SU-DHL-6 (cell line): ENCODE measurements around the gene PTPN14.

Experiments
- H2AFZ ChIP-seq: fragments of 200-600 bp; sonication (generic); 2 replicates; pipeline ENCODE4 v1.6.1; 2014; ENCODE audit warnings: low read depth, mild to moderate bottlenecking, moderate library complexity, mixed read lengths, antibody characterized with exemption, low read length; ENCODE audit not compliant: severe bottlenecking
- H3F3A ChIP-seq: fragments of 200-600 bp; shearing (Covaris generic); 2 replicates; pipeline ENCODE4 v1.6.0; 2016; ENCODE audit warnings: antibody characterized with exemption, mild to moderate bottlenecking; ENCODE audit not compliant: insufficient read depth
- H3K27ac ChIP-seq: fragments of 200-600 bp; sonication (generic); 2 replicates; pipeline ENCODE4 v1.5.1; 2016; ENCODE audit warnings: low read depth, mild to moderate bottlenecking, low read length, moderate library complexity, mixed read lengths
- H3K27me3 ChIP-seq: fragments of 200-600 bp; sonication (generic), shearing (Covaris generic); 2 replicates; pipeline ENCODE4 v1.6.0; 2014; ENCODE audit warnings: mild to moderate bottlenecking, low read length
- H3K36me3 ChIP-seq: fragments of 200-600 bp; sonication (generic); 2 replicates; pipeline ENCODE4 v1.6.1; 2014; ENCODE audit warnings: mild to moderate bottlenecking, low read length, mixed read lengths
- H3K4me2 ChIP-seq: fragments of 300-600, 200-600 bp; shearing (Covaris generic), sonication (generic); 2 replicates; pipeline ENCODE4 v1.6.0; 2014; ENCODE audit warnings: low read length, low read depth, mild to moderate bottlenecking; ENCODE audit not compliant: poor library complexity, severe bottlenecking
- H3K4me3 ChIP-seq: fragments of 200-600 bp; sonication (generic); 2 replicates; pipeline ENCODE4 v1.5.1; 2014; ENCODE audit warnings: antibody characterized with exemption, low read length, mild to moderate bottlenecking, mixed read lengths; ENCODE audit not compliant: insufficient read depth, poor library complexity, severe bottlenecking
- H3K79me2 ChIP-seq: fragments of 200-600 bp; sonication (generic); 2 replicates; pipeline ENCODE4 v1.6.1; 2014; ENCODE audit warnings: mild to moderate bottlenecking, low read length, moderate library complexity; ENCODE audit not compliant: insufficient read depth
- H3K9ac ChIP-seq: fragments of 200-600 bp; sonication (generic); 2 replicates; pipeline ENCODE4 v1.7.0; 2014; ENCODE audit warnings: mild to moderate bottlenecking, low read length
- H3K9me2 ChIP-seq: fragments of 200-600 bp; sonication (generic); replicated peaks from 2 replicates; pipeline ENCODE4 v1.6.1; 2014; ENCODE audit warnings: low read length; ENCODE audit not compliant: insufficient read depth
- H3K9me3 ChIP-seq: fragments of 200-600 bp; sonication (generic); 2 replicates; pipeline ENCODE4 v1.6.1; 2014; ENCODE audit warnings: low read length, mixed read lengths; ENCODE audit not compliant: insufficient read depth
- H4K20me1 ChIP-seq: fragments of 200-600 bp; sonication (generic); 2 replicates; pipeline ENCODE4 v1.6.1; 2014; ENCODE audit warnings: low read depth, mild to moderate bottlenecking, antibody characterized with exemption, low read length, moderate library complexity, mixed read lengths
- CTCF ChIP-seq: fragments of 200-600 bp; sonication (generic); IDR thresholded peaks from one replicate; pipeline ENCODE4 v1.5.1; 2017; ENCODE audit warnings: antibody characterized with exemption, mild to moderate bottlenecking, low read length, moderate library complexity; ENCODE audit not compliant: insufficient read depth, poor library complexity, severe bottlenecking
- EZH2phosphoT487 ChIP-seq: fragments of 200-600 bp; sonication (generic), shearing (Covaris generic); conservative IDR thresholded peaks from 2 replicates; pipeline ENCODE4 v1.6.1; 2018; ENCODE audit warnings: mild to moderate bottlenecking, antibody characterized with exemption, low read length, moderate library complexity, mixed read lengths

PTPN14 gene

GRCh38 chr1:214503553-214503952 is 47.8 kb downstream of the PTPN14 start:
- Histone ChIP-seq H3F3A (no peaks in the 10 kb centered on the region), H3K27ac (no peak overlapping the region), H3K27me3 (no peaks in the 10 kb centered on the region), H3K36me3 (no peaks in the 10 kb centered on the region), H3K4me3 (no peak overlapping the region), H3K79me2 (no peaks in the 10 kb centered on the region), H3K4me2 (no peak overlapping the region), H2AFZ (no peak overlapping the region), H3K9me2 (no peaks in the 10 kb centered on the region), H4K20me1 (no peaks in the 10 kb centered on the region), H3K9me3 (no peaks in the 10 kb centered on the region), H3K9ac (no peak overlapping the region)
- TF ChIP-seq EZH2phosphoT487 (no peak), CTCF (no peak)

DNA sequence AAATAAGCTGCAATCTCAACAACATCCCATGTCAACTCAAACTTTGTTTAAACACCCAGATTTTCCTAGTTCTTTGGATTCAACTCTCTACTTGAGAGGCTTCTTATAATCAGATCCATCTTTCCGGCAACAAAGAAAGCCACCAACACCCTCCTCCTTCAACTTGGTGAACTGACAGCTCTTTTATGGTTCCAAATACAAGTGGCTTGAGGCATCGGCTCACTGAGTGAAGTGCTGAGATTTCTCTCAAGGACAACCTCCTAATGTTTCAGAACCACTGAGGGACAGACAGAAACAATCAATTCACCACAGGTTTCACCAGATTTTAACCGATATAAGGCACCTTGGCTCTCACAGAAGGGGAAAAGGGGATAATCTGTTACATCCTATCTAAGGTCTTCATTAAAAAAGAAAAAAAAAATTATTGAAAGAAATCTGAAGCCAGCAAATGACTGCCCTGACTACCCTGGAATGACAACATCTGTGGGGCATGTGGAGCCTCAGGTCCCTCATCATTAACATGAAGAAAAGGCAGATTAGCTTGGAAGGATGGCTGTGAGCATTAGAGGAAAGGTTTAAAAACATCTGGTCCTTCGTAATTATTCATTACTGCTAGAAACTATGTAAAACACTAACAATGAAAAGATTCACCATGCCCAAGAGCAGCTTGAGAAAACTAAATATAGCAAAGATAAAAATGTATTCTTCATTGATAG is 50.9 kb downstream of the PTPN14 start:
- no peaks in the 10 kb centered on the region for H3K9me3 ChIP-seq
- H3K9me2 ChIP-seq, result no peaks in the 10 kb centered on the region
- H3K27me3 ChIP-seq, result no peaks in the 10 kb centered on the region
- H2AFZ ChIP-seq, result no peak overlapping the region
- no peak overlapping the region for H3K27ac ChIP-seq
- no peaks in the 10 kb centered on the region for H3K36me3 ChIP-seq
- no peak overlapping the region for H3K9ac ChIP-seq
- no peak overlapping the region for H3K4me3 ChIP-seq
- no peaks in the 10 kb centered on the region for H3K79me2 ChIP-seq
- H4K20me1 ChIP-seq, result no peaks in the 10 kb centered on the region
- no peak overlapping the region for H3K4me2 ChIP-seq
- no peak for TF ChIP-seq CTCF
- TF ChIP-seq EZH2phosphoT487, result no peak
- H3F3A ChIP-seq, result no peaks in the 10 kb centered on the region

DNA sequence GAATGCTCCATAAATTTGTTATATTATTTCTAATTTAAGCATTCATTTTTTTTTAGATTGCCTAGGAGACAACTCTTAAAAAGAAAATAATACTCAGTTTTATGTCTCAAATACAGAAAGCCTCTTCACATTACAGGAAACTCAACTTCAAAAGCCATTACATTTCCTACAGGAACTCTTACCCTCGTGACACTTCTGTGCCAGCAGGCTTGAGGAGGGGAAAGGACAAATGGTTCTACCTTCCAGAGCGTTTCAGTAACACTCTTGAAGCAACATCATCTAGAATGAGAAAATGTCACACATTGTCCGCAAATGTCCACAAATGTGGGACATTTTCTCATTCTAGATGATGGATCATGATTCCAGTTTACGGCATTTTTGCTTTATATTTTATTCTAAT is 51.7 kb downstream of the PTPN14 start:
- Histone ChIP-seq H3K27ac (no peak overlapping the region), H3K36me3 (no peaks in the 10 kb centered on the region), H3K9me3 (no peaks in the 10 kb centered on the region), H3K4me3 (no peak overlapping the region), H4K20me1 (no peaks in the 10 kb centered on the region), H3F3A (no peaks in the 10 kb centered on the region), H3K9me2 (no peaks in the 10 kb centered on the region), H2AFZ (no peak overlapping the region), H3K79me2 (no peaks in the 10 kb centered on the region), H3K4me2 (no peak overlapping the region), H3K27me3 (no peaks in the 10 kb centered on the region), H3K9ac (no peak overlapping the region)
- no peak for TF ChIP-seq EZH2phosphoT487
- no peak for TF ChIP-seq CTCF
